ENCODE data around the gene HIKESHI.

Gene HIKESHI

GRCh38 chr11:86380295-86381059 lies 78.4 kb downstream of the HIKESHI start:
- no peak for DNase-seq

- DNase-seq = no peak
These were observed 81.3 kb downstream of the HIKESHI start for GRCh38 chr11:86383041-86383955.

DNA sequence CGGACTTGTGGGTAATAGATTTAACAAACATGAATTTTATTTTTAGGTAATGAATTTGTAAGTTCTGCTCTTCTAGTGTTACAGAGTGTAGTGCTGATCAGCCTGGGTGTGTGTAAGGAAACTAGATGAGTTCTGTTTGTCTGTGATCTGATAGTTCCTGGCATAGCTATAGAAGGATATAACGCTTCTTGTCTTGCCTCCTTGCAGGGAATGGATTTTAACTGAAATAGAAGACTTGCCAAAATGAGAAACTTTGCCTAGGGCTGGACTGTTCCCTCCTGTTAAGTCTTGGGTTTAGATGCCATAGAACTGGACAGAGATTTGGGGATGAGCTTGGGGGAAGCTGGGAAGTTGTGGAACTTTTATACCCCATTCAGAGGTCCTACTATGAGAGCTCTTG lies 84.2 kb downstream of the HIKESHI start:
- DNase-seq = no peak

DNA sequence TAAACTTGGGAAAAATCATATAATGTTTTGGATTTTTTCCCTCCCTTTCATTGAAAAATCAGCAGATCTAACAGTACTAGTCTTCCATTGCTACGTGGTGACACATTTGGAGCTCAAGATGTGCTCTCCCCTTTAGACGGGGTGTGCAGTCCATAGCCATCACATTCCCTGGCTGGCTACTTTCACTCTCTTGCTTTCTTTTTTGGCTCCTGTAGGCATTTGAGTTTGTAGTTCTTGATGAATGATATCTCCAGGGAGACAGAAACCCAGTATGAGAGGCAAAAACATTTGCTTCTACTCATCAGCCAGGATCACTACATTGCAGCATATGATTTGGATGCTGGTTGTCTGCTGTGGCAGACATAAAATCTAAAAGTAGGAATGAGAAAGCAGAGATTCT lies 84.7 kb downstream of the HIKESHI start:
- no peak for DNase-seq

DNA sequence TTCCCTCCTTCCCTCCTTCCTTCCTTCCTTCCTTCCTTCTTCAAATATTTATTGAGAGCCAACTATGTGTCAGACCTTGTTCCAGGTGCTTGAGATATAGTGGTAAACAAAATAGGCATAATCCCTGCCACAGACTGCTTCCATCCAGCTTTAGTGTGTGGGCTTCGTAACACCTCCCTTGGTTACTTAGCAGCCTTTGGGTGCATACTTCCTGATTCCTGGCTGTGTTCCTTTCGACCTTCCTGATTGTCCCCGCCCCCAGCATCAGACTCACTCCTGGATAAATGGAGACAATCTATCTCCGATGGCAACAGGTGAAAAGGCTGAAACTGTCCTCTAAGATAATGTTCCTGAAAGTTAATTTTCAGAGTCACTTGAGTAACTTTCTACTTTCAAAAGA lies 86.2 kb downstream of the HIKESHI start:
- no peak for DNase-seq

- no peak for DNase-seq
These were observed 88.4 kb downstream of the HIKESHI start for GRCh38 chr11:86390487-86390886.

DNA sequence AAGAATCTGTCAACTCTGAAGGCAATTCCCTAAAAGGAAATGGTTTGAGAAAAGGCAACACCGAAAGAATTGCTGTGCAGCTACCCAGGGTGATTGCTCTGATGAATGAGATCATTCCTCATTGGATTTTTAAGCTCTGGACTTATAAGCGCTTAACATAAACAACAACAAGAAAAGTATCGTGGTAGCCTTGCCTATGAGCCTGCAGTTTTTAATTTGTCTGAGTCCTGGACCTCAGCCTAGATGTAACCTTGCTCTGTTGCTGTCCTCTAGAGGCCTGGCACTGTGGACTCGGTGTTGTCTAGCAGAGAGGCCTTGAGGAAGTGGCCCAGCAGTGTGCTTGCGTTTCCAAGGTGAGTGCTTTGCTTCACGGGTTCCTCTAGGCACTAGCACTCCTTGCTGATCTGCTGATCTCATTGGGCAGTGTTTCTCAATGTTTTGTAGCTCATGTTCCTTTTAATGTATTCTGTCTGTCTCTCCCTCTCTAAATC lies 93.1 kb downstream of the HIKESHI start:
- DNase-seq = no peak
